ENCODE data around the gene ASTN2.
"Not testable (repeated sequence)": the region's sequence is repeated elsewhere in the genome, so short reads cannot be mapped to it uniquely, and the experiment has no call there.

Gene ASTN2

DNA sequence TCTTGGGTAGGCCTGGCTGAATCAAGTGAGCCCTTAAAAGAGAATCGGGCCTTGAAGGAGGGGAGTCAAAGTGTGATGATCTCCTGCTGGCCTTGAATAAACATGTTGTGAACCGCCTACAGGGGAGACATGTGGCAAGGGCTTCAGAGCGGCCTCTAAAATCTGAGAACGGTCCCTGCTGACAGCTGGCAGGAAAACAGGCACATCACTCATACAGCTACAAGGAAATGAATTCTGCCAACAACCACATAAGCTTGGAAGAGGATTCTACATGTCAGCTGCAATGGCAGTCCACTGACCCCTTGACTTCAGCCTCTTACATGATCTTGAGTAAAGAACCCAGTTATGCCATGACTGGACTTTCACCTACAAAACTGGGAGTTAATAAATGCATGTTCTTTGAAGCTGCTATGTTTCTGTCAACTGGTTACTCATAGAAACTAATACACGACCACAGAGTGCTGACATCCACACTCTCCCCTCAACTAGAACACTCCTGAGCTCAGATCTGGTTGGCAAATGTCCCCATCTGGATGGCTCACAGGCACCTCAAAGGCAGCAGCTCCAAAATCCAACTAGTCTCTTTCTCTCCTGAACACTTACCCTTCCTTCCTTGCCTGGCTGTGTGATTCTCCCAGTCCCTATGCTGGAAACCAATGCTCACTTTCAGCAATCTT, 333.1 kb downstream of the ASTN2 start:
- Mint-ChIP-seq H3K4me3 (no peak overlapping the region), H3K27me3 (ENCODE audit: low read depth) (no peaks in the 10 kb centered on the region)

DNA sequence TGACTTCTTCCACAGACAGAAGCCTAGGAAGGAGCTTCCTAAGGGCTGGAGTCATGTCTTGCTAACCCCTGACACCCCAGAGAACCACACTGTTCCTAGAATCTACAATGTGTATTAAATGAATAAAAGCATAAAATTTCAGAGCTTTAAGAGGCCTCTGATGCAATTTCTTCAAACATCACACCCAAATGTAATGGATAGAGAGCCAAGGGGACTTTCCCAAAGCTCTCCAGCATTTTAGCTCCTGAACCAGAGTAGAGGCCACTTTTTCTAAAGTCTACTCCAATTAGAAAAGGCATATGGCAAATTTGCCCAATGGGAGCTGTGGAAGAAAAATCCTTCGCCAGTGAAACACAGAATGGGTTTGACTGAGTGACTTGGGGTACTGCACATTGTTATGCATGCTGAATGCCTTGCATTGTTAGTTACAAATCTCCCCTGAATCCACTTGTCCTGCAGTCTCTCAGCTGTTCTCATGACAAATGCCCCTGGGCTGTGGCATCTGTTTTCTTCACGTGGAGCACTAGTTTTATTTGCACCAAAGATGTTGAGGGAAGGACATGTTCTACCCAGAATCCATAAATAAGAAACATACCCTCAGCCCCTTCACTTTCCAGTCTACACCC, 334.0 kb downstream of the ASTN2 start:
- H3K4me1 Mint-ChIP-seq (ENCODE audit: low read depth), result no peaks in the 10 kb centered on the region
- H3K36me3 Mint-ChIP-seq (ENCODE audit: low read depth), result no peaks in the 10 kb centered on the region
- no peaks in the 10 kb centered on the region for H3K27me3 Mint-ChIP-seq (ENCODE audit: low read depth)
- peaks cover 4% of the 10 kb centered on the region for H3K9me3 Mint-ChIP-seq
- H3K4me3 Mint-ChIP-seq, result no peak overlapping the region
- no peak overlapping the region for H3K27ac Mint-ChIP-seq

More for the DNA sequence above, 333.1 kb downstream of the ASTN2 start:
- H3K4me1 Mint-ChIP-seq (ENCODE audit: low read depth), result no peaks in the 10 kb centered on the region
- no peak overlapping the region for H3K27ac Mint-ChIP-seq
- H3K36me3 Mint-ChIP-seq (ENCODE audit: low read depth), result no peaks in the 10 kb centered on the region
- peaks cover 4% of the 10 kb centered on the region for H3K9me3 Mint-ChIP-seq

DNA sequence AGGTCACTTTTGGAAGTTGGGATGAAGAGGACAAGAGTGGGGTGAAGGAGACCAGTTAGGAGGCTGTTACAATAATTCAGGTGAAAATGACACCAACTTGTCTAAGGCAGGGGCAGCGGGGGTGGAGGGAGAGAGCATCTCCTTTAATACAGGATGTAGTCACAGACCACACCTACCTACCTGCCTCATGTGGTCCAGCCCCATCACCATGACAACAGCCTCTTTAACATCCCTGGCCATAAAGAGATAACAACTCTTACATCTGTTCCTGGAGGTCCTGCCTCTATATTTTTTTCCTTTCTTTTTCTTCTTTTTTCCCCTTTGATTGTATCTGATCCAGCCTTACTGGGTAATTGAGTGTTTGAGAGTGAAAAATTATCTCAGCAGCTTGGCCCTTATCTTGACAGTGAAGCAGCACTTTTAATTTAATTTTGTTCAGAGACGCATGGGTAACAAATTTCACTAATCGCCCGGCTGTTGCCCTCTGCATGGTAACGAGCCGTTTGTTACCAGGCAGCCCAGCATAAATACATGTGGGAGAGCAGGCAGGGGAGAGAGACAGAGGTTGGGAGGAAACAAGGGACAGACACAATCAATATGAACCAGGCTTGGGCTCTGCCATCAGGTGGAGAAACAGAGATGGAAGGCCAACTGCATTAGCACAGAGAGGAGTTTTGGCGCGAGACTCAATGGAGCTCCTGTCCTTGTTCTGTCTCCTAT, 338.1 kb downstream of the ASTN2 start:
- H3K27ac Mint-ChIP-seq, result no peak overlapping the region
- H3K36me3 Mint-ChIP-seq (ENCODE audit: low read depth), result no peaks in the 10 kb centered on the region
- no peaks in the 10 kb centered on the region for H3K27me3 Mint-ChIP-seq (ENCODE audit: low read depth)
- H3K4me3 Mint-ChIP-seq, result no peak overlapping the region
- no peaks in the 10 kb centered on the region for H3K4me1 Mint-ChIP-seq (ENCODE audit: low read depth)
- H3K9me3 Mint-ChIP-seq, result peaks cover 4% of the 10 kb centered on the region

DNA sequence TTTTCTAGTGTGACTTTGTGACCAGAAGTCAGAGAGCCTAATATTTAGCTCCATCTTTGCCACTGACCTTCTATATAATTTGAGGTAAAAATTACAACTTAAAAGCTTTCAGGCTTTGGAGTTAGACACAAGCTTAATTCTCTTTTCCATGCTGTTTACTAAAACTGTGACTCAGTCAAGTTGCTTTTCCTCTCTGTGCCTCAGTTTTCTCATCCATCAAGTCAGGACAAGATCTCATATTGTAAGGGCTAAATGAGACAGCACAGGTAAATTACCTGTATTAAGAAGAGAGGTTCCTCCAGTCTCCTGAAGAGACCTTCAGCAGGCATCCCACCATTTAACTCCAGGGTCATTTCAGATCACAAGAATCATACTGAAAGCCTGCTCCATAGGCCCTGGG, 339.2 kb downstream of the ASTN2 start:
- Mint-ChIP-seq H3K9me3 (peaks cover 4% of the 10 kb centered on the region), H3K4me3 (no peak overlapping the region), H3K4me1 (ENCODE audit: low read depth) (no peaks in the 10 kb centered on the region), H3K27ac (no peak overlapping the region), H3K36me3 (ENCODE audit: low read depth) (no peaks in the 10 kb centered on the region), H3K27me3 (ENCODE audit: low read depth) (no peaks in the 10 kb centered on the region)

DNA sequence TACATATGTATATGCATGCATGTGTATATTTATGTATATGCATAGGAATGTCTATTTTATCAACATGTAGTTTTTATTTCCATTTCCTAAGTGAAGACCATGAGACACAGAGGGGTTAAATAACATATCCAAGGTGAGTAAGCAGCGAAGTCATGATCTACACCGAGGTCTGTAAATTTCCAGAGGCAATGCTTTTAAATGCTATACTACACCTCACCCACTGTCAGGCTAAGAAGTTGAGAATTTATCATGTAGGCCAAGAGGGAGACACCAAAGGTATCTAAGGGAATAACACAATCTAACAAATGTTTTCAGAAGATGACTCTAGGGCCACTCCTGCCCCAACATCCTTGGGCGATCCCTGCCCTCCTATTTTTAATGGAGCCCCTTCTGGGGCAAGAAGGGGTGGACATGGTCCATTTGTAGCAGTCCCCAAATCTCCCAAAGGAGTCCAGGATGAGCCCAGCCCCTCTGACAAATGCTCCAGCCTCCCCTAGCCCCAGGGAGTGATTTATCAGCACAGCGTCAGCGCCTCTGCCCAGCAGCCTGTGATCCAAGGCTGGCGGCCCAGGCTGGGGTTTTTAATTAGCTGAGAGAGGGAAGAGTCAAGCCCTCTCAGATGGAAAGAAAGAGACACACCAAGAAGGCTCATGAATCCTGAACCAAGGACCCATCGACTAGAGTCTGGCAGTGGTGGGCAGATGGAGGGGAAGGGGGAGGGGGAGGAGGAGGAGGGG, 339.9 kb downstream of the ASTN2 start:
- Mint-ChIP-seq H3K4me3 (no peak overlapping the region), H3K9me3 (peaks cover 4% of the 10 kb centered on the region), H3K36me3 (ENCODE audit: low read depth) (no peaks in the 10 kb centered on the region), H3K27me3 (ENCODE audit: low read depth) (no peaks in the 10 kb centered on the region), H3K4me1 (ENCODE audit: low read depth) (no peaks in the 10 kb centered on the region), H3K27ac (no peak overlapping the region)

DNA sequence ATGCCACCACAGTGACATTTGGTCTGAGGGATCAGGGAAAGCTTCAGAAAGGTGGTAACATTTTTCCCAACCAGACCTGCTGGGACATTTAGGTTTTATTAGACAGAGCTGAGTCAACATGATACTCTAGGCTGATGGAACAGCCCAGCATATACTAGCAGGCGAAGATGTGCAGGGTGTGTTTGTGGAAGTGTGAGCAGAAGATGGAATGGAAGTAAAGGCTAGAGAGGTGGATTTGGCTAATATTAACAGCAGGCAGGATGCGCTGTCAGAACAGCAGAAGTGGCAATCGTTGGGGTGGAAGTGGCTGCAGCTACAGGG, 340.6 kb downstream of the ASTN2 start:
- Mint-ChIP-seq H3K27me3 (ENCODE audit: low read depth) (no peaks in the 10 kb centered on the region), H3K9me3 (no peaks in the 10 kb centered on the region)

DNA sequence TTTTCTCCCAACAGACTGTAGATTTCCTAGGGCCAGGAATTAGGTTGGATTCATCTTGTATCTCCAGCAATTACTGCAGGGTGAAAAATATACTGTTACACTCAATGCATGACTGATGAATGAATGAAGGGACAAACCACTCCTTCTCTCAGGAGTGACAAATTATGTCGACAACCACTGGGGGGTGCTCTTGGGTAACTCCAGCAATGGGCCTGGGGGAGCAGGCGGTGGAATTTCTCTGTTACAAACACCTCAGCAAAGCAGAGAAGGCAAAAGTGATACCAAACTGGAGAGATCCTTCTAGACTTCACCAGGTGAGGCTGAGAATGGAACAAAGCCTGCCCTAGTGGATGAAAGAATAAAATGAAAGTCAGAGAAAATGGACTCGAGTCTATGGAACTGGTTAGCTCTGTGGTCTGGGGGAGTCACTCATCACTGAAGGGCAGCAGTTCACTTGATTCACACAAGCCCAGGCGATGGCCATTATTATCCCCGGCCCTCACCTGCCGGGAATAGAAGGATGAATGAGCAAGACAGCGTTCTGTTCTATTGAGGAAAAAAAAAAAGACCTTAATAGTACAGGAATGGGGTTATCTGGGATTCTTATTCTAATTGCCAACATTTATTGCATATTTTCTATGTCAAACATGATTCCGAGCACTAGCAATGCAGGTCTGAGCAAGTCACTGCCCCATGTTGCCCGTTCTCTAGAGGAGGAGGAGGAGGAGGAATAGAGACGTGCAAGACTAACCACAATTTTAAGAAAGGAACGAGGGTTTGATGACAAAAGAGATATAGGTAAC, 341.1 kb downstream of the ASTN2 start:
- Mint-ChIP-seq H3K27me3 (ENCODE audit: low read depth) (no peaks in the 10 kb centered on the region), H3K4me1 (ENCODE audit: low read depth) (no peaks in the 10 kb centered on the region), H3K36me3 (ENCODE audit: low read depth) (no peaks in the 10 kb centered on the region), H3K4me3 (no peak overlapping the region), H3K27ac (no peak overlapping the region), H3K9me3 (no peaks in the 10 kb centered on the region)

More for the DNA sequence above, 340.6 kb downstream of the ASTN2 start:
- H3K36me3 Mint-ChIP-seq (ENCODE audit: low read depth), result no peaks in the 10 kb centered on the region
- H3K4me1 Mint-ChIP-seq (ENCODE audit: low read depth), result no peaks in the 10 kb centered on the region
- no peak overlapping the region for H3K4me3 Mint-ChIP-seq
- no peak overlapping the region for H3K27ac Mint-ChIP-seq

DNA sequence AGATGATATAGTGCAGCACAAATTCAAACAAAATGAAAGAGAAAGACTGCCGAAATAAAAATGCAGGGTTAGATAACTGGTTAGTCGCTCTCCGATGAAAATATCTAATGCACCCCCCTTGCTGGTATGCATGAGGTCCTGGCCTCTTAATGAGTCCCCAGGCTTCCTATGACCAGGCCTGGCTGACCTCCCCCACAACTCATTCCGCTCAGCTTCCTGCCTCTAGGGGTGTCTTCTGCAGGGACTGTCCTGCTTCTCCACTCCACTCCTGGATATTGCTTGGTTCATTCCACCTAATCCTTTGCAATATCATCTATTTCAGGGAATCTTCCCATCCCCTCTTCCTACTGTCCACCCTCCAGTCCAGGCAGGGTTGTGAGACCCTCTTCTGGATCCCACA, 341.8 kb downstream of the ASTN2 start:
- H3K36me3 Mint-ChIP-seq (ENCODE audit: low read depth), result no peaks in the 10 kb centered on the region
- no peaks in the 10 kb centered on the region for H3K27me3 Mint-ChIP-seq (ENCODE audit: low read depth)
- no peaks in the 10 kb centered on the region for H3K9me3 Mint-ChIP-seq
- no peaks in the 10 kb centered on the region for H3K4me1 Mint-ChIP-seq (ENCODE audit: low read depth)
- H3K27ac Mint-ChIP-seq, result no peak overlapping the region
- H3K4me3 Mint-ChIP-seq, result no peak overlapping the region

DNA sequence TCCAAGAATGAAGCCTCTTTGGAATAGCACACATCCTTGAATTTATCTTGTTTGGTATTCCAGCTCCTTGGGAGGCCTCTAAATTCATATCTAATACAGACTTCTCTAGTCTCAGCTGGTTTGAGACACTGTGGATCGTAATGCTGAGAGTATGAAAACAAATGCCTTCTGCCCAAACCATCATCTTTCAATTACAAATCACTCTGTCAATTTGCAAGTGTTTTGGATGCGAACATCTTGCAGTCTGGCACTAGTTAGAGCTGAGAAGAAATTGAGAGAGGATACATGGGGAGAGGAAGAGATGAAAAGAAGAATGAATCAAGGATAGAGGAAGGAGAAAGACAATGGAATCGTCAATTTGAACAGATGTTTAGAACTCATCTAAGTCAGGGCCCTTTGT, 342.6 kb downstream of the ASTN2 start:
- H3K27ac Mint-ChIP-seq, result no peak overlapping the region
- no peak overlapping the region for H3K4me3 Mint-ChIP-seq
- no peaks in the 10 kb centered on the region for H3K9me3 Mint-ChIP-seq
- no peaks in the 10 kb centered on the region for H3K27me3 Mint-ChIP-seq (ENCODE audit: low read depth)
- H3K36me3 Mint-ChIP-seq (ENCODE audit: low read depth), result no peaks in the 10 kb centered on the region
- no peaks in the 10 kb centered on the region for H3K4me1 Mint-ChIP-seq (ENCODE audit: low read depth)

DNA sequence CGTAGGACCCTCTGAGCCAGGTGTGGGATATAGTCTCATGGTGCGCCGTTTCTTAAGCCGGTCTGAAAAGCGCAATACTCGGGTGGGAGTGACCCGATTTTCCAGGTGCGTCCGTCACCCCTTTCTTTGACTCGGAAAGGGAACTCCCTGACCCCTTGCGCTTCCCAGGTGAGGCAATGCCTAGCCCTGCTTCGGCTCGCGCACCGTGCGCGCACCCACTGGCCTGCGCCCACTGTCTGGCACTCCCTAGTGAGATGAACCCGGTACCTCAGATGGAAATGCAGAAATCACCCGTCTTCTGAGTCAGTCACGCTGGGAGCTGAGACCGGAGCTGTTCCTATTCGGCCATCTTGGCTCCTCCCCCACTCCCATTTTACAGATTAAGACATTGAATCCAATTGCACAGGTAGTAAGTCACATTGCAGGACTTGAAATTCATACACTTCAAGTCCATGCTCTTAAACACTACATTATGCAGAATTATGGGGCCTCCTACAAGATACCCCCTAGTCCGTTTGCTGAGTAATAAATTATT, 343.1 kb downstream of the ASTN2 start:
- H3K27ac Mint-ChIP-seq; H3K4me1 Mint-ChIP-seq (ENCODE audit: low read depth); H3K4me3 Mint-ChIP-seq: not testable (repeated sequence)

DNA sequence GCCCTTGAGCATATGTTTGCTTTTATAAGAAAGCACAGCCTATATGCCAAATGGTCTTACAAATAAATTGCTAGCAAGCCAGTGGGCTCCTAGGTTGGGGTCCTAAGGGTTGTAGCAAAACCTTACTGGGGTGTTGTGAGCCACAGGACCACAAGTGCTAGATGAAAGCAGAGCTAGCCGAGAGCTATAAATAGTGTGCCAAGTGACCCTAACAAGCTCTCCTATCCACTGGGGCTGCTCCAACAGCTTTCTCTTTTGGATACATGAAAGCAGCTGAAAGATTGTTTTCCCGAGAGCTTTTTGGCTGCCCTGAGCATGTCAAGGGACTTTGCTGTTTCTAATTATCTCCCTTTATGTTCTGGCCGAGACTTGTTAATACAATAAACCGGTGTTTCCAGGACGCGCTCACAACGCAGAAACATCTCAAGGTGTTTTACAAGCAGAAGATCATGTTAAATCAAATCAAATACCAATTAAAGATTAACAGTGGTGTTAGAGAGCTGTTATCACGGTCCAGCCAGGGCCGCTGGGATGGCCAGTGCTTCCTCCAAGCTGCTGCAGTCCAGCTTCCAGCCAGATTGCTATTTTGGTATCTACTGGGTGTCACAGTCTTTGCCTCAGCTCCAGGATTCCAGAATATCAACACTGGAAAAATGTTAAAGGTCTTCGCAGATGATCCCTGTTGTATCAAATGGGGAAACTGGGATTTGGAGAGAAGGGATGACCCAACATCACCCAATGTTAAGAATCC, 351.0 kb downstream of the ASTN2 start:
- Mint-ChIP-seq H3K27ac (no peak overlapping the region), H3K27me3 (ENCODE audit: low read depth) (no peaks in the 10 kb centered on the region), H3K36me3 (ENCODE audit: low read depth) (no peaks in the 10 kb centered on the region), H3K9me3 (peaks cover 1% of the 10 kb centered on the region), H3K4me3 (no peak overlapping the region), H3K4me1 (ENCODE audit: low read depth) (no peaks in the 10 kb centered on the region)

More for the DNA sequence above, 343.1 kb downstream of the ASTN2 start:
- not testable (repeated sequence) for H3K36me3 Mint-ChIP-seq (ENCODE audit: low read depth); H3K27me3 Mint-ChIP-seq (ENCODE audit: low read depth); H3K9me3 Mint-ChIP-seq

DNA sequence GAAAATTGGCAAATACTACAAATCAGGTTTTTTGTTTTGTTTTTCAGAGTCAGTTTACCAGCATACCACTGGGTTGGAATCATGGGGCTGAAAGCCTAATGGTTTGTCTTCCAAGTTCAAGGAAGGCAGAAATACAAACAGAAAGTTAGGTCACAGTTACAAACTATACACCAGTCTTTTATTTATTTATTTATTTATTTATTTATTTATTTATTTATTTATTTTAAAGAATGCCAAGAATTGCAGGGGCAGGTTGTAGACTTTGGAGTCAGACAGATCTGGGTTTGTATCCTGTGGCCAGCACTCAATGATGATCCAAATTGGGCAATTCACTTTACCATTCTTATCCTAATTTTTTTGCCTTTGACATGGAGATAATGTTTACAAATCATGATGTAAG, 353.9 kb downstream of the ASTN2 start:
- Mint-ChIP-seq H3K4me3 (no peak overlapping the region), H3K27ac (no peak overlapping the region), H3K9me3 (peaks cover 6% of the 10 kb centered on the region)

DNA sequence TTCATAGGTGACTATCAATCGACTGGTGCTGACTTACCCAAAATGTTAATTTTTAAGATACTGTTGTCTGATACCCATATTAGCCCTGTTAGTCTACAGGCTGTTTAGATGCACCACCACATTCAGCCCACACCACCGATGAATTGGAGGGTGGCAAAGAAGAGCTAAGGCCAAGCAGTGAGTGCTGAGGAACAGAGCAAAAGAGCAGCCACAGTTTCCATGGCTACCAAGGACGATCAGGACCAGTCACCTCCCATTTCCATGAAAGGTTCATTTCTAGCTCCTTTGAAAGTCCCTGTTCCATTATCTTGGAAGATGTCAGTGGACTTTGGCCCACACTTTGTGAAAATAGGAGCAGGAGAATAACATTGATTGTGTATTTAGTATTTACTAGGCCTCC, 364.9 kb downstream of the ASTN2 start:
- Mint-ChIP-seq H3K27ac (no peak overlapping the region), H3K4me3 (no peak overlapping the region), H3K9me3 (no peaks in the 10 kb centered on the region), H3K36me3 (ENCODE audit: low read depth) (no peaks in the 10 kb centered on the region), H3K27me3 (ENCODE audit: low read depth) (no peaks in the 10 kb centered on the region), H3K4me1 (ENCODE audit: low read depth) (no peaks in the 10 kb centered on the region)

More for the DNA sequence above, 353.9 kb downstream of the ASTN2 start:
- Mint-ChIP-seq H3K27me3 (ENCODE audit: low read depth) (no peaks in the 10 kb centered on the region), H3K36me3 (ENCODE audit: low read depth) (no peaks in the 10 kb centered on the region), H3K4me1 (ENCODE audit: low read depth) (no peaks in the 10 kb centered on the region)

Data from T-helper 1 cell treated with Interleukin-12 subunit alpha and Interleukin-12 subunit beta and Interleukin-4 antibody, amounts not matched to agents 30 μg/mL and 1 μg/mL, for 36 hours (primary cell).